GM19397 (cell line): ENCODE data around the gene RBMXL3.

Experiments used
- ATAC-seq: cut with Tn5 transposase; IDR thresholded peaks from one replicate; pipeline ENCODE4 v1.9.1; 2021; ENCODE audit warnings: mild to moderate bottlenecking, moderate library complexity; ENCODE audit not compliant: unreplicated experiment

Gene RBMXL3

DNA sequence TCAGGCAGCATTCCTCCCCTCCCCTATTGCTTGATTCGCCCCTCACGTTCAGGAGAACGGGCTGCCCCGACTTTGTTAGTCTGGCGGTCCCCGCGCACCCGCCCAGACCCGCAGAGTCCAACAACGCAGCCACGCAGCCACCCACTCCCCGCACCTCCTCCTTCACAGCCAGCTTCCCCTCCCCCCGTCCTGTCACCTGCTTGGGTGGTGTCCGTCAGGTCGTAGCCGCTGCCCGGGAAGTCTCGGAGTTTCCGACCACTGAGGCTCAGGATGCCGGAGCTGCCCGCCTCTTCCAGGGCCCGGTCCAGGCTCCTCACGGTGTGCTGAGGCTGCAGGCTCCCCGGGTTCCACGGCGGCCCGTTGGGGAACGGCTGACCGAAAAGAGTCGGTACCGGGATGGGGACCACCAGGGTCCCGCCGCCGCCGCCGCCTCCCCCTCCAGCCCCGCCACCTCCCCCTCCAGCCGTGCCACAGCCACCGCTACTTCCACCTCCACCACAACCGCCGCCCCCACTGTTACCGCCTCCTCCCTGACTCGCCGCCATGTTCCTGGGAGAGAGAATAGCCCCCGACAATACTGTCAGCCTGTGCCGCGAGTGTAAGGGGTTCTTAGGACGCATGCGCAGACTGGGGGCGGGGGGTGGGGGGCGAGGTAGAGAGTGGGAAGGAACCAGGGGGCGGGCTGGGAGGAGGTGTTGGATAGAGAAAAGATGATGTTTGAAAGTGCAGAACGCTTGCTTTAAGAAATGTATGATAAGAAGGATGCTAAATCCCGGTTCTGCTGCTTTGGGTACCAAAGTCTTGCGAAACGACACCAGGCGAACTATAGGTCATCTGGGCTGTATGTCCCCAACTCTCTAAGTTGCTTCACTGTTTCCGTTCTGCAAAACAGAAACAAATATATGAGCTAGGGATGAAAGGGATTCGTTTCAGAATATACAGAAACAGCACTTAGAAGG is 44.6 kb downstream of the RBMXL3 start, which contains the start of gene LRCH2:
LRCH2 (minus strand) TSS at position 600 of the 959 bp plus-strand sequence; CDS start at position 545, 55 bp downstream.
- no peak for ATAC-seq

DNA sequence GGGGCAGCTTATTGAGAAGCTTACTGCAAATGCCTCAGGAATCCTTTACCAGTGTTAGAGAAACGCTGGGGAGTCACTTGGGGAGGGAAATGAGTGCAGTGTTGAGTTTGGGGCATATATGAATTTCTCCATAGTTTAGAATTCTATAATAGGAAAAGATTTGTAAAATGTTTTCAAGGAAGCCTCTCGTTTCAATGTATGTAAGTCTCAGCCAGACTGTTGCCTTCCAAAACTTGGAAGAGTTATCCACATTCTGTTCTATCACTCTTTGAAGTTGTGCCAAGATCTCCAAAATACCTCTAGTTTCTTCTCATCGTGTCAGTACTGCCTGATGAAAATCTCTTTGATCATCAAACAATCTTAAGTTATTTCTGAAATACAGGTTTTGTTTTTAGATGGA is 45.3 kb downstream of the RBMXL3 start:
- ATAC-seq: no peak

- no peak for ATAC-seq
These were observed 47.4 kb downstream of the RBMXL3 start for GRCh38 chrX:115236560-115236959.

GRCh38 chrX:115237056-115237455 is 47.8 kb downstream of the RBMXL3 start:
- no peak for ATAC-seq
